ENCODE measurements around the gene CCR2.

GRCh38 chr3:46354478-46354877 is 567 bp downstream of the CCR2 start:
- no peak for TF ChIP-seq CTCF (IDR thresholded peaks at IDR 0.05; ENCODE audit: poor library complexity, severe bottlenecking)
- TF ChIP-seq EZH2 (IDR thresholded peaks at IDR 0.05; ENCODE audit: borderline replicate concordance, insufficient read depth, low read length, poor library complexity, severe bottlenecking) = no peak
- no peak for TF ChIP-seq MXI1 (conservative IDR thresholded peaks at IDR 0.05; ENCODE audit: poor library complexity, severe bottlenecking)
- TF ChIP-seq RAD21 (conservative IDR thresholded peaks at IDR 0.05) = no peak

Measured in neural cell (in vitro differentiated cells).